Endothelial cell of umbilical vein (primary cell): ENCODE results near the gene AMH. TPM values are rescaled to one million over a fixed set of nuclear protein-coding genes. Genes with fewer than 3 reads are reported as not detected.

Experiments used
- BruUV-seq: library from RNA; stranded (reverse); fragments of 400-500 nt; replicated peaks from 2 replicates; lab custom pipeline; 2021; lab: Mats Ljungman, UMichigan
- CTCF ChIA-PET: fragments of 300-600, 350-600 bp; sonication (Branson Sonifier 250); formaldehyde crosslinking; loops from one replicate; lab custom pipeline; 2021; ENCODE audit warnings: antibody characterized with exemption, inconsistent platforms; lab: Charles Lee
- POLR2A ChIA-PET: fragments of 300-600, 350-600 bp; sonication (Branson Sonifier 250); formaldehyde crosslinking; loops from one replicate; lab custom pipeline; 2021; ENCODE audit warnings: antibody characterized with exemption, inconsistent platforms; lab: Charles Lee
- DNase-seq: peaks from one replicate; pipeline ENCODE4 v3.0.0-alpha.2; 2011; ENCODE audit warnings: low read depth, low spot score
- FAIRE-seq: peaks from 2 replicates; lab custom pipeline; 2011; peaks lifted over from hg19 to GRCh38; lab: Jason Lieb, UNC
- H2AFZ ChIP-seq: 2 replicates; pipeline ENCODE4 v1.6.0; 2012; ENCODE audit warnings: low read depth, low read length, control low read depth, inconsistent platforms
- H3K27ac ChIP-seq: 2 replicates; pipeline ENCODE4 v1.5.1; 2011; ENCODE audit warnings: low read depth, mild to moderate bottlenecking, control low read depth, low read length, moderate library complexity; ENCODE audit not compliant: insufficient read depth
- H3K27me3 ChIP-seq, 2 experiments: 2 replicates each; pipeline versions ENCODE4 v1.6.0 to v1.6.1; 2011; ENCODE audit warnings: low read length in 2 of 2, mixed read lengths in 1 of 2; ENCODE audit not compliant: control insufficient read depth in 2 of 2, insufficient read depth in 2 of 2
- H3K36me3 ChIP-seq, 2 experiments: 2 replicates in 1 of 2; 3 replicates in 1 of 2; pipeline ENCODE4 v1.5.1; 2011; ENCODE audit warnings: low read length in 2 of 2, mild to moderate bottlenecking in 1 of 2, moderate library complexity in 1 of 2; ENCODE audit not compliant: control insufficient read depth in 2 of 2, insufficient read depth in 2 of 2; ENCODE audit errors: extremely low read depth in 1 of 2
- H3K4me1 ChIP-seq: 3 replicates; pipeline ENCODE4 v1.5.1; 2011; ENCODE audit warnings: mild to moderate bottlenecking, low read length; ENCODE audit not compliant: control insufficient read depth, insufficient read depth; ENCODE audit errors: extremely low read depth
- H3K4me2 ChIP-seq: 2 replicates; pipeline ENCODE4 v1.6.1; 2011; ENCODE audit warnings: low read length, control low read depth, mixed read lengths; ENCODE audit not compliant: insufficient read depth
- H3K4me3 ChIP-seq, 3 experiments: fragments of 200-600 bp in 1 of 3; sonication (generic), shearing (Covaris generic) in 1 of 3; replicated peaks in 1 of 3; 2 replicates each; pipeline ENCODE4 v1.5.1; 2011 to 2016; ENCODE audit warnings: control low read depth in 3 of 3, low read length in 3 of 3, mild to moderate bottlenecking in 2 of 3, inconsistent platforms in 1 of 3, low read depth in 1 of 3, moderate library complexity in 1 of 3; ENCODE audit not compliant: insufficient read depth in 1 of 3
- H3K79me2 ChIP-seq: 2 replicates; pipeline ENCODE4 v1.6.0; 2012; ENCODE audit warnings: low read length, inconsistent platforms; ENCODE audit not compliant: control insufficient read depth, insufficient read depth
- H3K9ac ChIP-seq: replicated peaks from 2 replicates; pipeline ENCODE3; 2011; ENCODE audit warnings: low read length, control low read depth; ENCODE audit not compliant: insufficient read depth; ENCODE audit errors: extremely low read depth
- H3K9me1 ChIP-seq: replicated peaks from 3 replicates; pipeline ENCODE4 v1.6.0; 2011; ENCODE audit warnings: mild to moderate bottlenecking, low read length; ENCODE audit not compliant: control insufficient read depth, insufficient read depth; ENCODE audit errors: extremely low read depth
- H3K9me3 ChIP-seq: replicated peaks from 2 replicates; pipeline ENCODE4 v1.5.1; 2012; ENCODE audit warnings: low read length, inconsistent platforms; ENCODE audit not compliant: control insufficient read depth, insufficient read depth
- H4K20me1 ChIP-seq: replicated peaks from 2 replicates; pipeline ENCODE3; 2011; ENCODE audit warnings: mild to moderate bottlenecking, low read length; ENCODE audit not compliant: control insufficient read depth, insufficient read depth; ENCODE audit errors: extremely low read depth
- EZH2 ChIP-seq: IDR thresholded peaks from 2 replicates; pipeline ENCODE4 v1.6.1; 2012; ENCODE audit warnings: borderline replicate concordance, low read depth, mild to moderate bottlenecking, moderate library complexity, low read length, inconsistent platforms; ENCODE audit not compliant: severe bottlenecking
- FOS ChIP-seq: IDR thresholded peaks from 2 replicates; pipeline ENCODE4 v1.6.1; 2011; ENCODE audit warnings: mild to moderate bottlenecking, low read length, moderate library complexity, borderline replicate concordance; ENCODE audit not compliant: insufficient read depth
- GATA2 ChIP-seq: IDR thresholded peaks from 2 replicates; pipeline ENCODE4 v1.7.0; 2011; ENCODE audit warnings: low read depth, mild to moderate bottlenecking, moderate library complexity, mixed read lengths, low read length; ENCODE audit not compliant: insufficient read length, insufficient read depth
- JUN ChIP-seq: IDR thresholded peaks from 2 replicates; pipeline ENCODE4 v1.6.1; 2011; ENCODE audit warnings: borderline replicate concordance, low read depth; ENCODE audit not compliant: insufficient read length, insufficient read depth
- MAX ChIP-seq: IDR thresholded peaks from 2 replicates; pipeline ENCODE4 v1.6.1; 2011; ENCODE audit not compliant: insufficient read depth, insufficient read length
- MYC ChIP-seq: IDR thresholded peaks from one replicate; pipeline ENCODE4 v1.6.1; 2011; ENCODE audit warnings: mild to moderate bottlenecking, low read depth, low read length
- POLR2A ChIP-seq: IDR thresholded peaks from 2 replicates; pipeline ENCODE4 v1.6.1; 2012; ENCODE audit warnings: low read depth, mild to moderate bottlenecking, control low read depth, low read length
- POLR2AphosphoS5 ChIP-seq: IDR thresholded peaks from 2 replicates; pipeline ENCODE4 v1.6.1; 2012; ENCODE audit warnings: low read depth, mild to moderate bottlenecking, control low read depth, low read length, moderate library complexity; ENCODE audit not compliant: insufficient read depth
- dilution Hi-C: fragments of 300-500 bp; cut with MboI; formaldehyde crosslinking; loops from one replicate; pipeline ENCODE4 v1.15.0; 2019; ENCODE audit warnings: low sequenced_read_pairs; ENCODE audit not compliant: extremely low pct_ligation_motif_present
- intact Hi-C: fragments of 100-400 bp; cut with micrococcal nuclease; formaldehyde crosslinking; loops from one replicate; pipeline ENCODE4 v1.10.0; 2022
- polyA plus RNA-seq, 4 experiments: library from polyadenylated mRNA; depleted of rRNA in 3 of 4; stranded (reverse) in 3 of 4; unstranded in 1 of 4; fragments of >200 nt; gene quantifications; 2 replicates each; pipeline versions ENCODE4 v1.2.1 to v1.2.3, GENCODE V29; 2011 to 2012; ENCODE audit warnings: missing spikeins in 1 of 4
- total RNA-seq: library from RNA; stranded (reverse); gene quantifications from 2 replicates; pipeline ENCODE4 v1.2.3, GENCODE V29; 2021
- TF ChIP-seq, protein P1 (sequence below), 2 donors: IDR thresholded peaks; 1 replicate in 1 of 2; 2 replicates in 1 of 2; pipeline ENCODE4 v1.5.1; 2011; ENCODE audit warnings: low read length in 2 of 2, mild to moderate bottlenecking in 2 of 2, moderate library complexity in 2 of 2, control low read depth in 1 of 2, inconsistent platforms in 1 of 2, low read depth in 1 of 2; ENCODE audit not compliant: insufficient read depth in 1 of 2; ENCODE audit errors: extremely low read depth in 1 of 2

The AMH gene
- total and polyA plus RNA-seq, 2 donors (not counting 3 experiments of a cell fraction or from before 2014, with no cell fraction given) = 3.3 to 9.6 TPM

GRCh38 chr19:2210987-2211740 is 38.0 kb upstream of the AMH start:
- FAIRE-seq (no peak), DNase-seq (no peak)
- H3K4me2 ChIP-seq = no peak overlapping the region
- H2AFZ ChIP-seq = no peak overlapping the region
- no peak overlapping the region for H3K4me3 ChIP-seq
- POLR2A ChIA-PET = no interaction called here
- no peaks in the 10 kb centered on the region for H3K79me2 ChIP-seq
- no peak overlapping the region for H3K9ac ChIP-seq
- H3K9me3 ChIP-seq = no peaks in the 10 kb centered on the region
- no peaks in the 10 kb centered on the region for H3K9me1 ChIP-seq
- H3K36me3 ChIP-seq = peaks cover 7 to 44% of the 10 kb centered on the region in 2 experiments
- no peak for TF ChIP-seq POLR2A
- TF ChIP-seq, protein P1, sequence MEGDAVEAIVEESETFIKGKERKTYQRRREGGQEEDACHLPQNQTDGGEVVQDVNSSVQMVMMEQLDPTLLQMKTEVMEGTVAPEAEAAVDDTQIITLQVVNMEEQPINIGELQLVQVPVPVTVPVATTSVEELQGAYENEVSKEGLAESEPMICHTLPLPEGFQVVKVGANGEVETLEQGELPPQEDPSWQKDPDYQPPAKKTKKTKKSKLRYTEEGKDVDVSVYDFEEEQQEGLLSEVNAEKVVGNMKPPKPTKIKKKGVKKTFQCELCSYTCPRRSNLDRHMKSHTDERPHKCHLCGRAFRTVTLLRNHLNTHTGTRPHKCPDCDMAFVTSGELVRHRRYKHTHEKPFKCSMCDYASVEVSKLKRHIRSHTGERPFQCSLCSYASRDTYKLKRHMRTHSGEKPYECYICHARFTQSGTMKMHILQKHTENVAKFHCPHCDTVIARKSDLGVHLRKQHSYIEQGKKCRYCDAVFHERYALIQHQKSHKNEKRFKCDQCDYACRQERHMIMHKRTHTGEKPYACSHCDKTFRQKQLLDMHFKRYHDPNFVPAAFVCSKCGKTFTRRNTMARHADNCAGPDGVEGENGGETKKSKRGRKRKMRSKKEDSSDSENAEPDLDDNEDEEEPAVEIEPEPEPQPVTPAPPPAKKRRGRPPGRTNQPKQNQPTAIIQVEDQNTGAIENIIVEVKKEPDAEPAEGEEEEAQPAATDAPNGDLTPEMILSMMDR (IDR thresholded peaks at IDR 0.05; ENCODE audit: extremely low read depth in 1 of 2, insufficient read depth in 1 of 2, low read depth in 1 of 2, low read length in 2 of 2) = no peak
- no peak for TF ChIP-seq MAX
- TF ChIP-seq EZH2 = no peak
- no peak for TF ChIP-seq GATA2
- no peak for TF ChIP-seq FOS
- no peak for TF ChIP-seq MYC
- no peak for TF ChIP-seq JUN
- no peak for TF ChIP-seq POLR2AphosphoS5
- dilution Hi-C loops (no loop called here), intact Hi-C loops (no loop called here)
- H3K27me3 ChIP-seq = no peaks in the 10 kb centered on the region
- BruUV-seq = no TSS peak
- no peak overlapping the region for H3K27ac ChIP-seq
- CTCF ChIA-PET = no interaction called here
- H3K4me1 ChIP-seq = peaks cover 7% of the 10 kb centered on the region
- H4K20me1 ChIP-seq = no peaks in the 10 kb centered on the region
